Neural cell (in vitro differentiated cells): ENCODE measurements around the gene NUB1. TPM values are rescaled to one million over a fixed set of nuclear protein-coding genes. Genes with fewer than 3 reads are reported as not detected.

ENCODE experiments used
- H2AFZ ChIP-seq: fragments of 200-600, 300-800 bp; sonication (generic), shearing (Covaris generic); 2 replicates; pipeline ENCODE4 v1.6.0; 2014; ENCODE audit warnings: low read depth, mild to moderate bottlenecking, antibody characterized with exemption, low read length, moderate library complexity
- H3F3A ChIP-seq: fragments of 200-600 bp; shearing (Covaris generic); 2 replicates; pipeline ENCODE4 v1.6.1; 2016; ENCODE audit warnings: mild to moderate bottlenecking, moderate library complexity, mixed read lengths, antibody characterized with exemption, low read length; ENCODE audit not compliant: insufficient read depth, poor library complexity, severe bottlenecking
- H3K27ac ChIP-seq: fragments of 200-600, 300-800 bp; sonication (generic), shearing (Covaris generic); 2 replicates; pipeline ENCODE4 v1.5.1; 2014; ENCODE audit warnings: mild to moderate bottlenecking, low read length, moderate library complexity
- H3K27me3 ChIP-seq: fragments of 300-800, 200-600 bp; sonication (generic), shearing (Covaris generic); 2 replicates; pipeline ENCODE4 v1.6.0; 2014; ENCODE audit warnings: mild to moderate bottlenecking, low read depth, low read length, moderate library complexity; ENCODE audit not compliant: insufficient read depth
- H3K36me3 ChIP-seq: fragments of 300-800, 200-600 bp; sonication (generic), shearing (Covaris generic); 2 replicates; pipeline ENCODE4 v1.5.1; 2014; ENCODE audit warnings: mild to moderate bottlenecking, antibody characterized with exemption, low read length, moderate library complexity; ENCODE audit not compliant: insufficient read depth
- H3K4me2 ChIP-seq: fragments of 300-800, 200-600 bp; sonication (generic), shearing (Covaris generic); 2 replicates; pipeline ENCODE4 v1.6.0; 2014; ENCODE audit warnings: mild to moderate bottlenecking, low read length
- H3K4me3 ChIP-seq: fragments of 300-800, 200-600 bp; sonication (generic), shearing (Covaris generic); 2 replicates; pipeline ENCODE4 v1.5.1; 2014; ENCODE audit warnings: mild to moderate bottlenecking, low read length, moderate library complexity
- H3K79me2 ChIP-seq: fragments of 200-600 bp; shearing (Covaris generic); replicated peaks from 2 replicates; pipeline ENCODE4 v1.6.0; 2014; ENCODE audit warnings: mild to moderate bottlenecking, low read length, moderate library complexity; ENCODE audit not compliant: insufficient read depth
- H3K9ac ChIP-seq: fragments of 300-800, 200-600 bp; sonication (generic), shearing (Covaris generic); 2 replicates; pipeline ENCODE4 v1.6.1; 2016; ENCODE audit warnings: mild to moderate bottlenecking, low read length, mixed read lengths
- H3K9me2 ChIP-seq: fragments of 200-600 bp; shearing (Covaris generic); 2 replicates; pipeline ENCODE4 v1.6.1; 2016; ENCODE audit warnings: mild to moderate bottlenecking, low read length, mixed read lengths; ENCODE audit not compliant: insufficient read depth
- H3K9me3 ChIP-seq: fragments of 200-600, 300-800 bp; sonication (generic), shearing (Covaris generic); 2 replicates; pipeline ENCODE4 v1.6.1; 2016; ENCODE audit warnings: mild to moderate bottlenecking, mixed run types, low read length, moderate library complexity, mixed read lengths
- H4K20me1 ChIP-seq: fragments of 200-600 bp; shearing (Covaris generic); 2 replicates; pipeline ENCODE4 v1.6.1; 2016; ENCODE audit warnings: mild to moderate bottlenecking, mixed run types; ENCODE audit not compliant: insufficient read depth
- CTCF ChIP-seq: fragments of 450-650 bp; IDR thresholded peaks from 2 replicates; pipeline ENCODE4 v1.5.1; 2014; ENCODE audit warnings: antibody characterized with exemption, mild to moderate bottlenecking, moderate library complexity; ENCODE audit not compliant: poor library complexity, severe bottlenecking
- EP300 ChIP-seq: fragments of 450-650 bp; conservative IDR thresholded peaks from 2 replicates; pipeline ENCODE4 v1.6.1; 2014; ENCODE audit warnings: antibody characterized with exemption, mild to moderate bottlenecking, moderate library complexity; ENCODE audit not compliant: poor library complexity, severe bottlenecking
- EZH2 ChIP-seq: fragments of 200-600, 300-800 bp; shearing (Covaris generic), sonication (generic); IDR thresholded peaks from 2 replicates; pipeline ENCODE4 v1.6.1; 2014; ENCODE audit warnings: antibody characterized with exemption, low read length, borderline replicate concordance, mild to moderate bottlenecking; ENCODE audit not compliant: insufficient read depth, poor library complexity, severe bottlenecking
- MXI1 ChIP-seq: fragments of 450-650 bp; conservative IDR thresholded peaks from 2 replicates; pipeline ENCODE4 v1.6.1; 2014; ENCODE audit warnings: antibody characterized with exemption, mild to moderate bottlenecking; ENCODE audit not compliant: poor library complexity, severe bottlenecking
- POLR2AphosphoS5 ChIP-seq: IDR thresholded peaks from 2 replicates; pipeline ENCODE4 v1.6.1; 2012
- RAD21 ChIP-seq: fragments of 450-650 bp; conservative IDR thresholded peaks from 2 replicates; pipeline ENCODE4 v1.6.1; 2014; ENCODE audit warnings: antibody characterized with exemption, mild to moderate bottlenecking, moderate library complexity
- REST ChIP-seq: IDR thresholded peaks from 2 replicates; pipeline ENCODE4 v1.6.1; 2012; ENCODE audit warnings: borderline replicate concordance
- SMC3 ChIP-seq: fragments of 450-650 bp; conservative IDR thresholded peaks from 2 replicates; pipeline ENCODE4 v1.6.1; 2014; ENCODE audit warnings: antibody characterized with exemption, mild to moderate bottlenecking, moderate library complexity; ENCODE audit not compliant: poor library complexity
- TAF1 ChIP-seq: IDR thresholded peaks from 2 replicates; pipeline ENCODE4 v1.6.1; 2012; ENCODE audit warnings: low read depth
- polyA plus RNA-seq: library from polyadenylated mRNA; depleted of rRNA; stranded (reverse); fragments of >200 nt; gene quantifications from 2 replicates; pipeline ENCODE4 v1.2.3, GENCODE V29; 2014

The NUB1 gene
- polyA plus RNA-seq, 1 donor from 2014 or later, result 48.4 TPM

GRCh38 chr7:151396328-151396970, 54.8 kb downstream of the NUB1 start:
- no peaks in the 10 kb centered on the region for H3K9me2 ChIP-seq
- no peaks in the 10 kb centered on the region for H3K9me3 ChIP-seq
- no peaks in the 10 kb centered on the region for H3F3A ChIP-seq
- H3K79me2 ChIP-seq, result no peaks in the 10 kb centered on the region
- no peak overlapping the region for H3K9ac ChIP-seq
- H3K36me3 ChIP-seq, result peaks cover 5% of the 10 kb centered on the region
- H3K27me3 ChIP-seq, result no peaks in the 10 kb centered on the region
- no peaks in the 10 kb centered on the region for H4K20me1 ChIP-seq
- H2AFZ ChIP-seq, result no peak overlapping the region
- H3K4me2 ChIP-seq, result no peak overlapping the region
- no peak overlapping the region for H3K27ac ChIP-seq
- no peak for TF ChIP-seq EZH2
- no peak for TF ChIP-seq MXI1
- TF ChIP-seq POLR2AphosphoS5, result no peak
- no peak for TF ChIP-seq TAF1
- TF ChIP-seq SMC3, result no peak
- no peak for TF ChIP-seq RAD21
- TF ChIP-seq REST, result no peak
- TF ChIP-seq EP300, result no peak
- no peak for TF ChIP-seq CTCF
- H3K4me3 ChIP-seq, result no peak overlapping the region

- Histone ChIP-seq H4K20me1 (no peaks in the 10 kb centered on the region), H3F3A (no peaks in the 10 kb centered on the region), H3K27me3 (no peaks in the 10 kb centered on the region), H3K36me3 (peaks cover 5% of the 10 kb centered on the region), H3K4me2 (no peak overlapping the region), H3K27ac (no peak overlapping the region), H3K9ac (no peak overlapping the region), H3K4me3 (no peak overlapping the region), H2AFZ (no peak overlapping the region), H3K79me2 (no peaks in the 10 kb centered on the region), H3K9me2 (no peaks in the 10 kb centered on the region), H3K9me3 (no peaks in the 10 kb centered on the region)
- TF ChIP-seq CTCF (no peak), EP300 (no peak), TAF1 (no peak), SMC3 (no peak), MXI1 (no peak), RAD21 (no peak), EZH2 (no peak), REST (no peak), POLR2AphosphoS5 (no peak)
Measured at GRCh38 chr7:151397026-151397425, 55.4 kb downstream of the NUB1 start.
